Measurements from ENCODE around the gene GIGYF1. TPM values are rescaled to one million over a fixed set of nuclear protein-coding genes. Genes with fewer than 3 reads are reported as not detected.

Gene GIGYF1
- total and polyA plus RNA-seq, 2 of the 8 experiments (the other 6 are each of a cell fraction or from before 2014, with no cell fraction given) = 24.1 to 99.3 TPM

- TF ChIP-seq ATF2 (IDR thresholded peaks at IDR 0.05; ENCODE audit: low read length) (no peak), TAF1 (IDR thresholded peaks at IDR 0.05; ENCODE audit: low read depth, low read length) (no peak), SIRT6 (IDR thresholded peaks at IDR 0.05; ENCODE audit: low read length) (no peak)
These were observed 45.9 kb upstream of the GIGYF1 start (continued) for GRCh38 chr7:100739934-100740333.

All from H1 (cell line).